ENCODE results near the gene GK. TPM values are rescaled to one million over a fixed set of nuclear protein-coding genes. Genes with fewer than 3 reads are reported as not detected.

The GK gene
- total RNA-seq, 3 donors from 2014 or later (not counting 1 experiment from before 2014, with no cell fraction given) = 5.1 to 10.2 (median 7.6) TPM

DNA sequence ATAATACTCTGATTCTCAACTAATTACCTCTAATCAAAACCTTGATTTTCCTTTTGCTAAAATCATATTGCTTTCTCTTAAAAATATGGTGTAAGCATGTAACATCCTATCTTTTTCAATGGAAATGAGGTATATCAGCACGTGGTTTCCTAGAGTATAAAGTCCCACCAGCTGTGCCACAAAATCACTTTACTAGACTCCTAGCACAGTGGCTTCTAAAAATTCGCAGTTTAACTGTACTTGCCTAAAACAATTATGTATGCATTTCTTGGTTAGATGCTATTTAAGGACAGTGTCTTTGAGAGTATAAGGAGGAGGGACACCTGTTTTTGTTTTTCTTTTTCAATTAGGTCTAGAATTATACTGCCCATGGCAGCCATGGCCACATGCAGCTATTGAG is 62.8 kb downstream of the GK start:
- H3K27me3 Mint-ChIP-seq (ENCODE audit: low read depth in 2 of 2) = no peaks in the 10 kb centered on the region

DNA sequence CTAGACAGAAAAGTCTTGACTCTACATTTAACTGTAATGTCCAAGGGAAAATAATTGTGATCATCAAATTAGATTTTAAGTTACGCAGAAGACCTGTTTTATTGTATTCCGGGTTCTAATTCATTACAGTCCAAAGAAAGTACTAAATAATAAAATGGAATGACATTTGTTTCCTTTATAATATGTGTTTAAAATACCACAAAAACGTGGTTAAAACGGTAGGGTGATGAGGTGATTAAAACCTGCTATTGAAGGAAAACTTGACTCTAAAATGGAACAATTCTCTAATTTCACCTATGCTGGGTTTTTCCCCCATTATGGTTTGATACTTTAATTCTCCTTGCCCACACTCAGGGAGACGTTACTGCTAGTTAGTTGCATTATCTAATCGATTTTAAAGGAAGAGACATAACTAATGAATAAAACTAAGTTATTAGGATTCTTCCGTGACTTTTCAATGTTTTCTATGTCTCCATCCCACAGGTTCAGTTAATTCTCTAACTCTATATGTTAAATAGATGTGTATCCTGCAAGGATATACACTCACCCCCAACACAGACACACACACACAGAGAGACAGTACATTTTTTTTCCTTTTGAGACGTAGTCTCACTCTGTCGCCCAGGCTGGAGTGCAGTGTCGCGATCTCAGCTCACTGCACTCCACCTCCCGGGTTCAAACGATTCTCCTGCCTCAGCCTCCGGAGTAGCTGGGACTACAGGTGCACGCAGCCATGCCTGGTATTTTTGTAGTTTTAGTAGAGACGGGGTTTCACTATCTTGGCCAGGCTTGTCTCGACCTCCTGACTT is 80.8 kb downstream of the GK start:
- intact Hi-C loops (cut with micrococcal nuclease) = no loop called here
- 85% methylated on average over 10 of the region's 17 CpGs for WGBS (ENCODE audit: insufficient coverage)
- no peaks in the 10 kb centered on the region for H3K27me3 Mint-ChIP-seq (ENCODE audit: low read depth in 2 of 2)
- H3K4me3 Mint-ChIP-seq = no peak overlapping the region
- H3K4me1 ChIP-seq (ENCODE audit: control insufficient read depth, insufficient read depth, low read length) = no peaks in the 10 kb centered on the region
- TF ChIP-seq, protein P1, sequence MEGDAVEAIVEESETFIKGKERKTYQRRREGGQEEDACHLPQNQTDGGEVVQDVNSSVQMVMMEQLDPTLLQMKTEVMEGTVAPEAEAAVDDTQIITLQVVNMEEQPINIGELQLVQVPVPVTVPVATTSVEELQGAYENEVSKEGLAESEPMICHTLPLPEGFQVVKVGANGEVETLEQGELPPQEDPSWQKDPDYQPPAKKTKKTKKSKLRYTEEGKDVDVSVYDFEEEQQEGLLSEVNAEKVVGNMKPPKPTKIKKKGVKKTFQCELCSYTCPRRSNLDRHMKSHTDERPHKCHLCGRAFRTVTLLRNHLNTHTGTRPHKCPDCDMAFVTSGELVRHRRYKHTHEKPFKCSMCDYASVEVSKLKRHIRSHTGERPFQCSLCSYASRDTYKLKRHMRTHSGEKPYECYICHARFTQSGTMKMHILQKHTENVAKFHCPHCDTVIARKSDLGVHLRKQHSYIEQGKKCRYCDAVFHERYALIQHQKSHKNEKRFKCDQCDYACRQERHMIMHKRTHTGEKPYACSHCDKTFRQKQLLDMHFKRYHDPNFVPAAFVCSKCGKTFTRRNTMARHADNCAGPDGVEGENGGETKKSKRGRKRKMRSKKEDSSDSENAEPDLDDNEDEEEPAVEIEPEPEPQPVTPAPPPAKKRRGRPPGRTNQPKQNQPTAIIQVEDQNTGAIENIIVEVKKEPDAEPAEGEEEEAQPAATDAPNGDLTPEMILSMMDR (IDR thresholded peaks at IDR 0.05) = no peak
- H3K9me3 Mint-ChIP-seq = no peaks in the 10 kb centered on the region
- peaks cover 5 to 6% of the 10 kb centered on the region in 2 donors for H3K4me1 Mint-ChIP-seq
- ATAC-seq (no peak), DNase-seq (no peak)
- H3K27ac ChIP-seq (ENCODE audit: low read length) = no peak overlapping the region
- H3K9me3 ChIP-seq (ENCODE audit: control insufficient read depth, insufficient read depth, low read length) = no peaks in the 10 kb centered on the region
- no peak overlapping the region for H3K27ac Mint-ChIP-seq
- no peaks in the 10 kb centered on the region for H3K27me3 ChIP-seq (ENCODE audit: control insufficient read depth, insufficient read depth, low read length)
- no peaks in the 10 kb centered on the region for H3K36me3 ChIP-seq (ENCODE audit: control insufficient read depth, insufficient read depth, low read length)
- no peaks in the 10 kb centered on the region for H3K36me3 Mint-ChIP-seq
- no peak overlapping the region for H3K4me3 ChIP-seq (ENCODE audit: low read length)

More for the DNA sequence above, 62.8 kb downstream of the GK start:
- Mint-ChIP-seq H3K36me3 (no peaks in the 10 kb centered on the region), H3K4me3 (no peak overlapping the region), H3K9me3 (no peaks in the 10 kb centered on the region), H3K4me1 (no peaks in the 10 kb centered on the region), H3K27ac (no peak overlapping the region)
- no CpG with 5 or more reads among the region's 2 CpGs for WGBS (ENCODE audit: insufficient coverage)
- ATAC-seq (no peak), DNase-seq (no peak)
- Histone ChIP-seq H3K36me3 (ENCODE audit: control insufficient read depth, insufficient read depth, low read length) (no peaks in the 10 kb centered on the region), H3K27me3 (ENCODE audit: control insufficient read depth, insufficient read depth, low read length) (no peaks in the 10 kb centered on the region), H3K9me3 (ENCODE audit: control insufficient read depth, insufficient read depth, low read length) (no peaks in the 10 kb centered on the region), H3K27ac (ENCODE audit: low read length) (no peak overlapping the region), H3K4me1 (ENCODE audit: control insufficient read depth, insufficient read depth, low read length) (no peaks in the 10 kb centered on the region), H3K4me3 (ENCODE audit: low read length) (no peak overlapping the region)
- intact Hi-C loops (cut with micrococcal nuclease) = no loop called here
- TF ChIP-seq, protein P1 (IDR thresholded peaks at IDR 0.05) = no peak

GRCh38 chrX:30734782-30735181 is 81.6 kb downstream of the GK start:
- no peaks in the 10 kb centered on the region for H3K27me3 ChIP-seq (ENCODE audit: control insufficient read depth, insufficient read depth, low read length)
- H3K4me3 ChIP-seq (ENCODE audit: low read length) = no peak overlapping the region
- intact Hi-C loops (cut with micrococcal nuclease) = no loop called here
- Mint-ChIP-seq H3K36me3 (no peaks in the 10 kb centered on the region), H3K9me3 (no peaks in the 10 kb centered on the region), H3K27ac (no peak overlapping the region), H3K27me3 (ENCODE audit: low read depth in 2 of 2) (no peaks in the 10 kb centered on the region), H3K4me3 (no peak overlapping the region), H3K4me1 (peaks cover 5 to 6% of the 10 kb centered on the region in 2 donors)
- ATAC-seq = no peak
- no peaks in the 10 kb centered on the region for H3K36me3 ChIP-seq (ENCODE audit: control insufficient read depth, insufficient read depth, low read length)
- H3K9me3 ChIP-seq (ENCODE audit: control insufficient read depth, insufficient read depth, low read length) = no peaks in the 10 kb centered on the region
- no peak overlapping the region for H3K27ac ChIP-seq (ENCODE audit: low read length)
- H3K4me1 ChIP-seq (ENCODE audit: control insufficient read depth, insufficient read depth, low read length) = no peaks in the 10 kb centered on the region
- 82% methylated on average over 3 of the region's 3 CpGs for WGBS (ENCODE audit: insufficient coverage)
- no peak for DNase-seq
- TF ChIP-seq, protein P1 (IDR thresholded peaks at IDR 0.05) = no peak

Data from natural killer cell (primary cell).